Measurements from ENCODE around the gene NCAN.

- TF ChIP-seq CTCF (IDR thresholded peaks at IDR 0.05): no peak
- TF ChIP-seq POLR2AphosphoS5 (IDR thresholded peaks at IDR 0.05; ENCODE audit: low read depth, low read length): no peak
- no peak for TF ChIP-seq SIN3A (IDR thresholded peaks at IDR 0.05; ENCODE audit: borderline replicate concordance, insufficient read depth, low read depth, low read length)
These were observed 11.3 kb downstream of the NCAN start for GRCh38 chr19:19223060-19223459.
